GM10266 (cell line): Measurements from ENCODE around the gene PARM1.
"Not testable (repeated sequence)": the region's sequence is repeated elsewhere in the genome, so short reads cannot be mapped to it uniquely, and the experiment has no call there.

Source experiments
- DNase-seq: peaks from one replicate; pipeline ENCODE4 v3.0.0; 2012; ENCODE audit errors: extremely low spot score
- TF ChIP-seq, protein P1 (sequence below): IDR thresholded peaks from 2 replicates; pipeline ENCODE4 v1.5.1; 2012; ENCODE audit warnings: mild to moderate bottlenecking, low read depth; ENCODE audit not compliant: control insufficient read depth, insufficient read depth; ENCODE audit errors: missing control alignments

PARM1 gene

DNA sequence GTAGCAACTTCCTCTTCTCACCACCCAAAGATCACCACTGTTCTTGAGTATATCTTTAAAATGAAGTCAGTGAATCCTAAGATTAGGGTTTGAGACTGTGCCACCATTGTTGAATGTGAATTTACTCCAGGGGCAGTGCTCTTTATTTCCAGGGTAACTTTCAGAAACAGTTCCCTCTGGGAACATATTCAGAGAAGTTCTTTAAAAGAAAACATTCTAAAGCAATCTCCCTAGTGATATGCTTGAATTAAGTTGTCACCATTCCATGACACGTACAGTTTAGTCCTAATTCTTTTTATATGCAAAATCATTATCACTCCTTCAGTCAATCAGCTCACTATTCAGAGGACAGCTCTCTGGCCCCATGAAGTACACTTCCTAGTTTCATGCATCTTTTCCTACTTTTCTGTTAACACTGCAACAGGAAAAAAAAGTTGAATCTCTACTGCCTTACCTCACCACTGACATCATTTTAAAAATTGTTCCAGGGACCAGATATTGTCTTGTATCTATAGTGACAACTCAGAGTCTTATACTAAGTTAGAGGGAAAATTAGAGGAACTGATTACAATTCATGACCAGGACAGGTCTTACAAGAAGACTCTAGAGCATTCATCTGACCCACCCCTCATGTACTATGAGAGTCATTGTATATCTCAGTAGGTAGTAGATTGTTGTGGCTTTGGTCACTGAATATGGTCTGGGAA lies 49.8 kb downstream of the PARM1 start:
- DNase-seq, result no peak
- TF ChIP-seq, protein P1, sequence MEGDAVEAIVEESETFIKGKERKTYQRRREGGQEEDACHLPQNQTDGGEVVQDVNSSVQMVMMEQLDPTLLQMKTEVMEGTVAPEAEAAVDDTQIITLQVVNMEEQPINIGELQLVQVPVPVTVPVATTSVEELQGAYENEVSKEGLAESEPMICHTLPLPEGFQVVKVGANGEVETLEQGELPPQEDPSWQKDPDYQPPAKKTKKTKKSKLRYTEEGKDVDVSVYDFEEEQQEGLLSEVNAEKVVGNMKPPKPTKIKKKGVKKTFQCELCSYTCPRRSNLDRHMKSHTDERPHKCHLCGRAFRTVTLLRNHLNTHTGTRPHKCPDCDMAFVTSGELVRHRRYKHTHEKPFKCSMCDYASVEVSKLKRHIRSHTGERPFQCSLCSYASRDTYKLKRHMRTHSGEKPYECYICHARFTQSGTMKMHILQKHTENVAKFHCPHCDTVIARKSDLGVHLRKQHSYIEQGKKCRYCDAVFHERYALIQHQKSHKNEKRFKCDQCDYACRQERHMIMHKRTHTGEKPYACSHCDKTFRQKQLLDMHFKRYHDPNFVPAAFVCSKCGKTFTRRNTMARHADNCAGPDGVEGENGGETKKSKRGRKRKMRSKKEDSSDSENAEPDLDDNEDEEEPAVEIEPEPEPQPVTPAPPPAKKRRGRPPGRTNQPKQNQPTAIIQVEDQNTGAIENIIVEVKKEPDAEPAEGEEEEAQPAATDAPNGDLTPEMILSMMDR, result no peak

- no peak for DNase-seq
- TF ChIP-seq, protein P1, result no peak
These were observed 50.3 kb downstream of the PARM1 start for GRCh38 chr4:74983253-74983635.

DNA sequence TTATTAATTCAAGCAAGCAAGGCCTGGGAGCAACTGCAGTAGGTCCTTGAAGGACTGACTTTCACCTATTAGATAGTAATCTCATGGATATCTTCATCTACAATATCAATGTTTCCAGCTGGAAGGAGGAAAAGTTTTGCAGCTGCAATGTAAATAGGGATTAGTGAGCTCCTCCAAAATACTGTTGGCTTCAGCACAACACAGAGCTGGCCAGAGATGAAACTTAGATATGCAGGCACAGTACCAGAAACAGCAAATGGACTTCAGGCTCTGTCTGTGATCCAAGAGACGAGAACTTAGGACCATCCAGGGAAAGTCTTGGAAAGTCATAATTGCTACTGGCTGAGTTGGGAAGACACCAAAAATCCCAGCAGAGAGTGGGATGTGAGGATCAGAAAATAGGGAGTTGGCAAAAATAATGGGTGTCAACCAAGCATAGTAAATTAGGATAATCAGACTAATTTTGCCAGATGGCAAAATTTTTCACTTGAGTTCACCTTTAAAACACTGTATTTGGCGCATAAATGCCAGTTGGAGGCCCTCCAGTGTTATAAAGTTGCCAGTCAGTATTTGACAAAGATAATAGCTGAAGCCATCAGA lies 57.5 kb downstream of the PARM1 start:
- TF ChIP-seq, protein P1, result no peak
- DNase-seq, result no peak

DNA sequence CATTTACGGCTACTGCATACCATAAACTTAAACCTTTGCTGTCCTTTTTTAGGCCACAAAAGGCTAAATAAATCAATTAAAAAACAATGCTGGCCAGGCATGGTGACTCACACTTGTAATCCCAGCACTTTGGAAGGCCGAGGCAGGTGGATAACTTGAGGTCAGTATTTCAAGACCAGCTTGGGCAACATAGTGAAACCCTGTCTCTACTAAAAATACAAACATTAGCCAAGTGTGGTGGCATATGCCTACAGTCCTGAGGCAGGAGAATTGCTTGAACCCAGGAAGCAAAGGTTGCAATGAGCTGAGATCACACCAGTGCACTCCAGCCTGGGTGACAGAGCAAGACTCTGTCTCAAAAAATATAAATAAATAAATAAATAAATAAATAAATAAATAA lies 61.5 kb downstream of the PARM1 start:
- not testable (repeated sequence) for DNase-seq

- TF ChIP-seq, protein P1, result no peak
- DNase-seq, result no peak
These were observed 64.1 kb downstream of the PARM1 start for GRCh38 chr4:74996996-74997395.

GRCh38 chr4:74997948-74998729 lies 65.2 kb downstream of the PARM1 start:
- no peak for DNase-seq

DNA sequence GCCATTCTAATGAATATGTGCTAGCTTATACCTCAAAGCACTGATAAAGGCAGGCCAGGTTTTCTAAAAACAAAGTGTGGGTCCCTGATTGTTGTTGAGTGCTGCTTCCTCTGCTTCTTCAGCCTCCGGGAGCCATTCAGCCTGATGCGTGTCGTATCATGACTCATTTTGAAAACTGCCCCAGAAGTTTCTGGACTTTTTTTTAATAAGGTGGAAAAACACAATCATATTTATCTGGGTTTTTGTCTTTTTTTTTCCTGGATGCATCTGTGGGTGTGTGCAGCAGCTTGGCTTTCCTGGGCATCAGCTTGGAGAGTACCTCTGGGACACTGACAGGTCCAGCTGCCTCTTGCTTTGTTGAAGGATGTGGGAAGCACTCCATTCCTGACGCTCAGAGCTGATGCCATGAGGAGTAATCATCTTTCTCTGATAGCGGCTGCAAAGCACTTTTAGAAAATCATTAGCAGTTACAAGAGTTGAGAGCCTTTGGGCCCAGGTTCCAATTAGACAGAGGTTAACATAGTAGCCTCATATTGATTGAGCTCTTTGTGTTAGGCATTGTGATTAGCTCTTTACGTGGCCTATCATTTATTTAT lies 66.9 kb downstream of the PARM1 start:
- TF ChIP-seq, protein P1, result no peak
- no peak for DNase-seq

More at GRCh38 chr4:74997948-74998729, 65.2 kb downstream of the PARM1 start:
- TF ChIP-seq, protein P1, result no peak
